GM12878 (cell line): Measurements from ENCODE around the gene SH3BP1. TPM values are rescaled to one million over a fixed set of nuclear protein-coding genes. Genes with fewer than 3 reads are reported as not detected.

Experiments
- ATAC-seq: fragments of 200-7000 bp; cut with Tn5 transposase; 3 replicates; pipeline ENCODE4 v1.9.1; 2020; ENCODE audit warnings: mild to moderate bottlenecking, moderate library complexity
- BruUV-seq: library from RNA; stranded (reverse); fragments of 400-500 nt; replicated peaks from 2 replicates; lab custom pipeline; 2021; lab: Mats Ljungman, UMichigan
- CTCF ChIA-PET: fragments of 300-600 bp; sonication (Branson Sonifier 250); formaldehyde crosslinking; extraction: SDS; loops from one replicate; lab custom pipeline; 2021; ENCODE audit warnings: inconsistent platforms; lab: Yijun Ruan, JAX
- POLR2A ChIA-PET: fragments of 350-600 bp; formaldehyde crosslinking; extraction: SDS; loops from one replicate; lab custom pipeline; 2021; ENCODE audit warnings: inconsistent platforms; lab: Charles Lee
- RAD21 ChIA-PET: fragments of 300-600 bp; sonication (Branson Sonifier 250); formaldehyde crosslinking; loops from one replicate; lab custom pipeline; 2023; ENCODE audit warnings: antibody characterized with exemption; ENCODE audit not compliant: unreplicated experiment; lab: Charles Lee
- SMC1A ChIA-PET: fragments of 300-600 bp; sonication (Branson Sonifier 250); formaldehyde crosslinking; loops from one replicate; lab custom pipeline; 2023; ENCODE audit not compliant: unreplicated experiment, uncharacterized antibody; lab: Charles Lee
- DNase-seq: peaks from one replicate; pipeline ENCODE4 v3.0.0-alpha.2; 2011; ENCODE audit warnings: low read depth, low spot score
- FAIRE-seq: peaks from 3 replicates; lab custom pipeline; 2011; peaks lifted over from hg19 to GRCh38; lab: Jason Lieb, UNC
- H2AFZ ChIP-seq: 2 replicates; pipeline ENCODE4 v1.6.0; 2011; ENCODE audit warnings: low read depth, low read length, control low read depth; ENCODE audit not compliant: control insufficient read depth
- H3K27ac ChIP-seq: 2 replicates; pipeline ENCODE4 v1.5.1; 2011; ENCODE audit warnings: control low read depth; ENCODE audit not compliant: control insufficient read depth, insufficient read depth
- H3K27me3 ChIP-seq, 2 experiments: replicated peaks in 1 of 2; 2 replicates each; pipeline versions ENCODE4 v1.6.0 to v1.6.1; 2011; ENCODE audit warnings: low read length in 1 of 2; ENCODE audit not compliant: control insufficient read depth in 2 of 2, insufficient read depth in 2 of 2
- H3K36me3 ChIP-seq, 2 experiments: 2 replicates each; pipeline ENCODE4 v1.5.1; 2011; ENCODE audit warnings: low read length in 1 of 2; ENCODE audit not compliant: control insufficient read depth in 2 of 2, insufficient read depth in 2 of 2
- H3K4me1 ChIP-seq: 2 replicates; pipeline ENCODE4 v1.6.1; 2011; ENCODE audit warnings: mild to moderate bottlenecking, low read length, moderate library complexity, mixed read lengths; ENCODE audit not compliant: control insufficient read depth, insufficient read depth
- H3K4me2 ChIP-seq: 2 replicates; pipeline ENCODE4 v1.6.0; 2011; ENCODE audit warnings: control low read depth; ENCODE audit not compliant: control insufficient read depth, insufficient read depth
- H3K4me3 ChIP-seq: fragments of 200-600 bp; sonication (generic); 2 replicates; pipeline ENCODE4 v1.5.1; 2016
- H3K79me2 ChIP-seq: 2 replicates; pipeline ENCODE4 v1.6.0; 2011; ENCODE audit warnings: low read length; ENCODE audit not compliant: control insufficient read depth, insufficient read depth
- H3K9ac ChIP-seq: 2 replicates; pipeline ENCODE4 v1.8.0; 2011; ENCODE audit warnings: low read length, control low read depth, mixed read lengths; ENCODE audit not compliant: control insufficient read depth, insufficient read depth
- H3K9me3 ChIP-seq: replicated peaks from 3 replicates; pipeline ENCODE4 v1.5.1; 2011; ENCODE audit warnings: mild to moderate bottlenecking, low read length; ENCODE audit not compliant: control insufficient read depth, insufficient read depth
- H4K20me1 ChIP-seq: 2 replicates; pipeline ENCODE4 v1.6.0; 2011; ENCODE audit not compliant: control insufficient read depth, insufficient read depth
- E4F1 ChIP-seq: fragments of 450-650 bp; IDR thresholded peaks from 2 replicates; pipeline ENCODE4 v1.6.1; 2018; ENCODE audit warnings: borderline replicate concordance, mild to moderate bottlenecking; ENCODE audit not compliant: partially characterized antibody
- RCOR1 ChIP-seq: conservative IDR thresholded peaks from 2 replicates; pipeline ENCODE4 v1.6.1; 2012; ENCODE audit warnings: low read depth, low read length, improper control_type of control experiment
- RUNX3 ChIP-seq: IDR thresholded peaks from 2 replicates; pipeline ENCODE4 v1.6.1; 2012; ENCODE audit warnings: low read length, inconsistent platforms
- WGBS: methylation state at CpG from one replicate; pipeline ENCODE4 v1.1.6; 2016; ENCODE audit warnings: low lambda C conversion rate; ENCODE audit not compliant: insufficient replicate concordance, insufficient coverage; ENCODE audit errors: missing lambda C conversion rate; 5-methylcytosine and 5-hydroxymethylcytosine counted together
- in situ Hi-C: fragments of 300-500 bp; cut with MboI; formaldehyde crosslinking; loops from 9 replicates; pipeline ENCODE4 v1.14.3; 2018; ENCODE audit warnings: mixed read lengths
- intact Hi-C: fragments of 100-400 bp; cut with micrococcal nuclease; formaldehyde crosslinking; loops from one replicate; pipeline ENCODE4 v1.14.2; 2022; ENCODE audit not compliant: unreplicated experiment
- polyA plus RNA-seq, 11 experiments: library from polyadenylated mRNA; depleted of rRNA in 4 of 11; unstranded in 6 of 11; stranded (reverse) in 5 of 11; fragments of >200 nt; fragmentation: Nextera tagmentation in 4 of 11; fragmentation: Illumina TruSeq in 1 of 11; extraction: Ambion mirVana in 4 of 11; extraction: Trizol in 1 of 11; gene quantifications; 1 replicate in 1 of 11; 2 replicates in 10 of 11; pipeline versions ENCODE4 v1.2.1 to v1.2.3, GENCODE V29; 2011 to 2016; ENCODE audit warnings: inconsistent platforms in 2 of 11, missing spikeins in 2 of 11, low read depth in 1 of 11
- total RNA-seq, 4 experiments: library from RNA; depleted of rRNA in 3 of 4; stranded (reverse); fragments of >200 nt in 3 of 4; fragmentation: Illumina TruSeq in 1 of 4; extraction: Trizol in 1 of 4; gene quantifications; 2 replicates each; pipeline versions ENCODE4 v1.2.1 to v1.2.3, GENCODE V29; 2013 to 2021

Gene SH3BP1
- total and polyA plus RNA-seq, 10 of the 15 experiments (the other 5 are each of a cell fraction or from before 2014, with no cell fraction given): 0.29 to 70.5 (median 22.5) TPM

- H3K4me2 ChIP-seq: no peak overlapping the region
- in situ Hi-C loops: loop anchor here (5.0 kb wide), 1 partner anchor 57 kb away; no protein-coding TSS in a partner anchor
- BruUV-seq: no TSS peak
- WGBS: 100% methylated on average over 5 of the region's 7 CpGs
- TF ChIP-seq RCOR1 (no peak), RUNX3 (no peak), E4F1 (no peak)
- TF ChIP-seq, all 136 proteins: peak for 0
- H4K20me1 ChIP-seq: no peaks in the 10 kb centered on the region
- ChIA-PET SMC1A (interaction anchor here (0.6 to 5.9 kb wide), 9 partner anchors 11 to 1373 kb away, joined by 3 to 69 read pairs (median 7); partner anchors contain the start of genes PDXP and SH3BP1), CTCF (interaction anchor here (1.4 to 14.9 kb wide), 6 partner anchors 9 to 238 kb away, joined by 5 to 275 read pairs (median 104); partner anchors contain the start of genes GGA1, LGALS1, NOL12 and PDXP), RAD21 (interaction anchor here (1.1 to 7.1 kb wide), 6 partner anchors 9 to 61 kb away, joined by 3 to 76 read pairs (median 20); partner anchors contain the start of genes LGALS1, NOL12, PDXP and SH3BP1), POLR2A (interaction anchor here (1.4 to 5.0 kb wide), 6 partner anchors 9 to 57 kb away, joined by 3 to 45 read pairs (median 14); partner anchors contain the start of genes GGA1 and SH3BP1)
- peaks cover 27% of the 10 kb centered on the region for H3K4me1 ChIP-seq
- FAIRE-seq: no peak
- H3K9ac ChIP-seq: no peak overlapping the region
- no peak overlapping the region for H2AFZ ChIP-seq
- no peak overlapping the region for H3K27ac ChIP-seq
- no peaks in the 10 kb centered on the region for H3K27me3 ChIP-seq
- ATAC-seq: no peak
- H3K4me3 ChIP-seq: no peak overlapping the region
- intact Hi-C loops: no loop called here
- H3K79me2 ChIP-seq: no peaks in the 10 kb centered on the region
- peaks cover 20 to 23% of the 10 kb centered on the region in 2 experiments for H3K36me3 ChIP-seq
- DNase-seq: no peak
- H3K9me3 ChIP-seq: no peaks in the 10 kb centered on the region
Measured at GRCh38 chr22:37624876-37625275, 14.6 kb upstream of the SH3BP1 start.
